HepG2 (cell line): ENCODE results near the gene RMI1. TPM values are rescaled to one million over a fixed set of nuclear protein-coding genes. Genes with fewer than 3 reads are reported as not detected.
A peak's percentile ranks its signal among the peaks of the same experiment; 100 is the strongest.

ENCODE experiments used
- BHLHE40 ChIP-seq: IDR thresholded peaks from 2 replicates; pipeline ENCODE4 v1.6.1; 2011; ENCODE audit warnings: low read length, improper control_type of control experiment
- FOSL2 ChIP-seq: sonication (generic); formaldehyde crosslinking; IDR thresholded peaks from 2 replicates; pipeline ENCODE4 v1.4.0; 2020; ENCODE audit warnings: missing genetic modification reagents
- FOXK2 ChIP-seq: fragments of 450-650 bp; IDR thresholded peaks from 2 replicates; pipeline ENCODE4 v1.6.1; 2016
- FOXO1 ChIP-seq: sonication (generic); formaldehyde crosslinking; IDR thresholded peaks from 2 replicates; pipeline ENCODE4 v1.4.0; 2020; ENCODE audit warnings: missing genetic modification reagents
- HHEX ChIP-seq: IDR thresholded peaks from 2 replicates; pipeline ENCODE4 v1.6.1; 2016; ENCODE audit warnings: control low read depth
- KLF16 ChIP-seq, 2 experiments: sonication (generic) in 1 of 2; formaldehyde crosslinking in 1 of 2; IDR thresholded peaks; 2 replicates each; pipeline versions ENCODE4 v1.6.1 to v1.8.0; 2016 to 2023; ENCODE audit warnings: missing genetic modification reagents in 2 of 2, missing compliant biosample characterization in 1 of 2
- MED1 ChIP-seq: sonication (generic); formaldehyde crosslinking; IDR thresholded peaks from 2 replicates; pipeline ENCODE4 v1.4.0; 2020; ENCODE audit warnings: missing genetic modification reagents
- NR2F1 ChIP-seq, 2 experiments: fragments of 450-650 bp in 1 of 2; formaldehyde crosslinking in 1 of 2; IDR thresholded peaks; 2 replicates each; pipeline versions ENCODE4 v1.5.0 to v1.6.1; 2016 to 2020; ENCODE audit warnings: mild to moderate bottlenecking in 1 of 2, missing compliant biosample characterization in 1 of 2, missing genetic modification reagents in 1 of 2, moderate library complexity in 1 of 2
- RARA ChIP-seq: IDR thresholded peaks from 2 replicates; pipeline ENCODE4 v1.6.1; 2016; ENCODE audit warnings: missing genetic modification reagents, missing compliant biosample characterization
- RXRB ChIP-seq: IDR thresholded peaks from 2 replicates; pipeline ENCODE4 v1.6.1; 2016; ENCODE audit warnings: borderline replicate concordance, missing genetic modification reagents, missing compliant biosample characterization
- SOX5 ChIP-seq: IDR thresholded peaks from 2 replicates; pipeline ENCODE4 v1.6.1; 2016; ENCODE audit warnings: borderline replicate concordance
- STAT5B ChIP-seq: sonication (generic); formaldehyde crosslinking; IDR thresholded peaks from 2 replicates; pipeline ENCODE4 v1.4.0; 2020; ENCODE audit warnings: missing genetic modification reagents
- ZNF317 ChIP-seq: sonication (generic); formaldehyde crosslinking; IDR thresholded peaks from 2 replicates; pipeline ENCODE4 v1.5.0; 2020; ENCODE audit warnings: mild to moderate bottlenecking, missing genetic modification reagents
- ZNF350 ChIP-seq: sonication (generic); formaldehyde crosslinking; IDR thresholded peaks from 2 replicates; pipeline ENCODE4 v1.4.0; 2020; ENCODE audit warnings: mild to moderate bottlenecking, low read depth, missing genetic modification reagents, borderline replicate concordance
- ZNF569 ChIP-seq: sonication (generic); formaldehyde crosslinking; IDR thresholded peaks from 2 replicates; pipeline ENCODE4 v1.5.0; 2020; ENCODE audit warnings: mild to moderate bottlenecking, missing genetic modification reagents, moderate library complexity, borderline replicate concordance
- ZNF629 ChIP-seq: sonication (generic); formaldehyde crosslinking; conservative IDR thresholded peaks from 2 replicates; pipeline ENCODE4 v1.5.0; 2020; ENCODE audit warnings: missing genetic modification reagents
- ZNF672 ChIP-seq: sonication (generic); formaldehyde crosslinking; IDR thresholded peaks from 2 replicates; pipeline ENCODE4 v1.8.1; 2022; ENCODE audit warnings: missing genetic modification reagents
- polyA plus RNA-seq, 8 experiments: library from polyadenylated mRNA; depleted of rRNA in 3 of 8; stranded (reverse) in 7 of 8; unstranded in 1 of 8; fragments of >200 nt; fragmentation: Illumina TruSeq in 4 of 8; extraction: Trizol in 4 of 8; gene quantifications; 2 replicates each; pipeline versions ENCODE4 v1.2.1 to v1.2.3, GENCODE V29; 2011 to 2016; ENCODE audit warnings: low read depth in 4 of 8, missing spikeins in 1 of 8, mixed read lengths in 1 of 8; ENCODE audit not compliant: insufficient read depth in 1 of 8
- total RNA-seq, 5 experiments: library from RNA; depleted of rRNA; stranded (reverse); fragments of >200 nt; fragmentation: Illumina TruSeq; extraction: Trizol; gene quantifications; 2 replicates each; pipeline ENCODE4 v1.2.3, GENCODE V29; 2016; ENCODE audit warnings: low read depth in 1 of 5
- TF ChIP-seq, protein P1 (sequence below): sonication (generic); formaldehyde crosslinking; IDR thresholded peaks from 2 replicates; pipeline ENCODE4 v1.5.1; 2020; ENCODE audit warnings: missing genetic modification reagents, mild to moderate bottlenecking, borderline replicate concordance
- TF ChIP-seq, protein P2 (sequence below): sonication (generic); formaldehyde crosslinking; IDR thresholded peaks from 2 replicates; pipeline ENCODE4 v1.4.0; 2020; ENCODE audit warnings: missing genetic modification reagents, borderline replicate concordance
- TF ChIP-seq, protein P3 (sequence below): sonication (generic); formaldehyde crosslinking; IDR thresholded peaks from 2 replicates; pipeline ENCODE4 v1.8.0; 2022; ENCODE audit warnings: low read depth, missing genetic modification reagents
- TF ChIP-seq, protein P4 (sequence below): sonication (generic); formaldehyde crosslinking; conservative IDR thresholded peaks from 2 replicates; pipeline ENCODE4 v1.4.0; 2020; ENCODE audit warnings: missing genetic modification reagents
- TF ChIP-seq, protein P5 (sequence below): IDR thresholded peaks from 2 replicates; pipeline ENCODE4 v1.6.1; 2012; ENCODE audit warnings: low read length, improper control_type of control experiment

The RMI1 gene
- total and polyA plus RNA-seq, 2 of the 13 experiments (the other 11 are each of a cell fraction or from before 2014, with no cell fraction given), result 0.54 to 3.7 TPM

DNA sequence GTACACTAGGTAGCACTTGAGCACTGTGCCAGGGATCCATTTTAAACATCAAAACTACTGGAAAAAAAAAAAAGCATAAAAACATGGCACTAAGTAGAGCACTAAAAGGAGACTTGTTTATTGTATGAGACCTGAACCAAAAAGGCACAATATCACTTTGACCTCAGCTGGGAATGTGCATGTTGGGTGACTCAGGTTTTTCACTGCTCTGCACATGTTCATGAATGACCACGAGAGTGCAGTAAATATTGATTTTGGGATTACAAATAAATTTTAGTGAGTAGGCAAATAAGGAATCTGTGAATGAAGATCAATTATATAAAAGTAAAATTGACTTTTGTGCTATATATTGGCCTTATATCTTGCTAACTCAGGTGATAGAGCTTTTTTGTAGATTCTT lies 11.8 kb downstream of the RMI1 start (continued):
- TF ChIP-seq, protein P1, sequence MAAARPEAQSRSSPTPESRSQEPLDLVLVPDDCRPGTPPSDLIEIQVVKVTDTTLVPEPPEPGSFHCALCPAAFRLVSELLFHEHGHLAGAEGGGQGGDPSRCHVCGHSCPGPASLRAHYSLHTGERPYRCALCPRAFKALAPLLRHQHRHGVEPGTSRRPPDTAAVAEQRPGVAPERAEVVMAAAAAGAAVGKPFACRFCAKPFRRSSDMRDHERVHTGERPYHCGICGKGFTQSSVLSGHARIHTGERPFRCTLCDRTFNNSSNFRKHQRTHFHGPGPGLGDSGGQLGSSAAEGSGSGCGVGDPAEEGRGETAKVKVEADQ, result no peak
- TF ChIP-seq ZNF569 (CRISPR knock-in tag), result no peak
- TF ChIP-seq ZNF317 (CRISPR knock-in tag), result no peak
- peak; percentile 59 to 70; a peak in 3 of 4 replicates for TF ChIP-seq NR2F1 (CRISPR knock-in tag; IDR thresholded peaks at IDR 0.05)
- TF ChIP-seq ZNF672 (CRISPR knock-in tag), result no peak
- peak; percentile 83 for TF ChIP-seq BHLHE40
- TF ChIP-seq, protein P2, sequence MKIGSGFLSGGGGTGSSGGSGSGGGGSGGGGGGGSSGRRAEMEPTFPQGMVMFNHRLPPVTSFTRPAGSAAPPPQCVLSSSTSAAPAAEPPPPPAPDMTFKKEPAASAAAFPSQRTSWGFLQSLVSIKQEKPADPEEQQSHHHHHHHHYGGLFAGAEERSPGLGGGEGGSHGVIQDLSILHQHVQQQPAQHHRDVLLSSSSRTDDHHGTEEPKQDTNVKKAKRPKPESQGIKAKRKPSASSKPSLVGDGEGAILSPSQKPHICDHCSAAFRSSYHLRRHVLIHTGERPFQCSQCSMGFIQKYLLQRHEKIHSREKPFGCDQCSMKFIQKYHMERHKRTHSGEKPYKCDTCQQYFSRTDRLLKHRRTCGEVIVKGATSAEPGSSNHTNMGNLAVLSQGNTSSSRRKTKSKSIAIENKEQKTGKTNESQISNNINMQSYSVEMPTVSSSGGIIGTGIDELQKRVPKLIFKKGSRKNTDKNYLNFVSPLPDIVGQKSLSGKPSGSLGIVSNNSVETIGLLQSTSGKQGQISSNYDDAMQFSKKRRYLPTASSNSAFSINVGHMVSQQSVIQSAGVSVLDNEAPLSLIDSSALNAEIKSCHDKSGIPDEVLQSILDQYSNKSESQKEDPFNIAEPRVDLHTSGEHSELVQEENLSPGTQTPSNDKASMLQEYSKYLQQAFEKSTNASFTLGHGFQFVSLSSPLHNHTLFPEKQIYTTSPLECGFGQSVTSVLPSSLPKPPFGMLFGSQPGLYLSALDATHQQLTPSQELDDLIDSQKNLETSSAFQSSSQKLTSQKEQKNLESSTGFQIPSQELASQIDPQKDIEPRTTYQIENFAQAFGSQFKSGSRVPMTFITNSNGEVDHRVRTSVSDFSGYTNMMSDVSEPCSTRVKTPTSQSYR (CRISPR knock-in tag), result peak; percentile 35; the same call in 1 of the 2 replicates
- TF ChIP-seq FOSL2 (CRISPR knock-in tag), result peak; percentile 94
- TF ChIP-seq MED1 (CRISPR knock-in tag), result peak; percentile 68; the same call in 1 of the 2 replicates
- TF ChIP-seq RARA (CRISPR knock-in tag), result peak; percentile 81
- peak; percentile 80; the same call in 1 of the 2 replicates for TF ChIP-seq SOX5 (CRISPR knock-in tag)
- TF ChIP-seq FOXO1, result peak; percentile 67; the same call in 1 of the 2 replicates
- peak in 1 of 2 experiments; percentile 36; a peak in 1 of 4 replicates for TF ChIP-seq KLF16 (CRISPR knock-in tag; IDR thresholded peaks at IDR 0.05)
- TF ChIP-seq, protein P3, sequence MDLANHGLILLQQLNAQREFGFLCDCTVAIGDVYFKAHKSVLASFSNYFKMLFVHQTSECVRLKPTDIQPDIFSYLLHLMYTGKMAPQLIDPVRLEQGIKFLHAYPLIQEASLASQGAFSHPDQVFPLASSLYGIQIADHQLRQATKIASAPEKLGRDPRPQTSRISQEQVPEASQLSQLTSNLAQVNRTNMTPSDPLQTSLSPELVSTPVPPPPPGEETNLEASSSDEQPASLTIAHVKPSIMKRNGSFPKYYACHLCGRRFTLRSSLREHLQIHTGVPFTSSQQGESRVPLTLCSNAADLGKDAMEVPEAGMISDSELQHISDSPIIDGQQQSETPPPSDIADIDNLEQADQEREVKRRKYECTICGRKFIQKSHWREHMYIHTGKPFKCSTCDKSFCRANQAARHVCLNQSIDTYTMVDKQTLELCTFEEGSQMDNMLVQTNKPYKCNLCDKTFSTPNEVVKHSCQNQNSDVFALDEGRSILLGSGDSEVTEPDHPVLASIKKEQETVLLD, result no peak
- TF ChIP-seq, protein P4, sequence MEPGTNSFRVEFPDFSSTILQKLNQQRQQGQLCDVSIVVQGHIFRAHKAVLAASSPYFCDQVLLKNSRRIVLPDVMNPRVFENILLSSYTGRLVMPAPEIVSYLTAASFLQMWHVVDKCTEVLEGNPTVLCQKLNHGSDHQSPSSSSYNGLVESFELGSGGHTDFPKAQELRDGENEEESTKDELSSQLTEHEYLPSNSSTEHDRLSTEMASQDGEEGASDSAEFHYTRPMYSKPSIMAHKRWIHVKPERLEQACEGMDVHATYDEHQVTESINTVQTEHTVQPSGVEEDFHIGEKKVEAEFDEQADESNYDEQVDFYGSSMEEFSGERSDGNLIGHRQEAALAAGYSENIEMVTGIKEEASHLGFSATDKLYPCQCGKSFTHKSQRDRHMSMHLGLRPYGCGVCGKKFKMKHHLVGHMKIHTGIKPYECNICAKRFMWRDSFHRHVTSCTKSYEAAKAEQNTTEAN (CRISPR knock-in tag), result no peak
- peak; percentile 64; the same call in 1 of the 2 replicates for TF ChIP-seq HHEX (CRISPR knock-in tag)
- no peak for TF ChIP-seq STAT5B (CRISPR knock-in tag)
- peak; percentile 55 for TF ChIP-seq FOXK2
- TF ChIP-seq, protein P5, sequence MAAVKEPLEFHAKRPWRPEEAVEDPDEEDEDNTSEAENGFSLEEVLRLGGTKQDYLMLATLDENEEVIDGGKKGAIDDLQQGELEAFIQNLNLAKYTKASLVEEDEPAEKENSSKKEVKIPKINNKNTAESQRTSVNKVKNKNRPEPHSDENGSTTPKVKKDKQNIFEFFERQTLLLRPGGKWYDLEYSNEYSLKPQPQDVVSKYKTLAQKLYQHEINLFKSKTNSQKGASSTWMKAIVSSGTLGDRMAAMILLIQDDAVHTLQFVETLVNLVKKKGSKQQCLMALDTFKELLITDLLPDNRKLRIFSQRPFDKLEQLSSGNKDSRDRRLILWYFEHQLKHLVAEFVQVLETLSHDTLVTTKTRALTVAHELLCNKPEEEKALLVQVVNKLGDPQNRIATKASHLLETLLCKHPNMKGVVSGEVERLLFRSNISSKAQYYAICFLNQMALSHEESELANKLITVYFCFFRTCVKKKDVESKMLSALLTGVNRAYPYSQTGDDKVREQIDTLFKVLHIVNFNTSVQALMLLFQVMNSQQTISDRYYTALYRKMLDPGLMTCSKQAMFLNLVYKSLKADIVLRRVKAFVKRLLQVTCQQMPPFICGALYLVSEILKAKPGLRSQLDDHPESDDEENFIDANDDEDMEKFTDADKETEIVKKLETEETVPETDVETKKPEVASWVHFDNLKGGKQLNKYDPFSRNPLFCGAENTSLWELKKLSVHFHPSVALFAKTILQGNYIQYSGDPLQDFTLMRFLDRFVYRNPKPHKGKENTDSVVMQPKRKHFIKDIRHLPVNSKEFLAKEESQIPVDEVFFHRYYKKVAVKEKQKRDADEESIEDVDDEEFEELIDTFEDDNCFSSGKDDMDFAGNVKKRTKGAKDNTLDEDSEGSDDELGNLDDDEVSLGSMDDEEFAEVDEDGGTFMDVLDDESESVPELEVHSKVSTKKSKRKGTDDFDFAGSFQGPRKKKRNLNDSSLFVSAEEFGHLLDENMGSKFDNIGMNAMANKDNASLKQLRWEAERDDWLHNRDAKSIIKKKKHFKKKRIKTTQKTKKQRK, result no peak
- TF ChIP-seq ZNF629, result peak; percentile 18; the same call in 1 of the 2 replicates
- no peak for TF ChIP-seq ZNF350 (CRISPR knock-in tag)
- peak; percentile 77; the same call in 1 of the 2 replicates for TF ChIP-seq RXRB (CRISPR knock-in tag)
